Activated CD8-positive, alpha-beta memory T cell treated with anti-CD3 and anti-CD28 coated beads, Interleukin-2, amount 50 U/mL, for 1 hour (primary cell): ENCODE measurements around the gene MBIP.

Source experiments
- DNase-seq: peaks from one replicate; pipeline ENCODE4 v3.0.0-alpha.2; 2020; ENCODE audit errors: extremely low read depth

Gene MBIP

GRCh38 chr14:36264595-36264994 lies 55.8 kb downstream of the MBIP start:
- no peak for DNase-seq

- no peak for DNase-seq
These were observed 56.3 kb downstream of the MBIP start for GRCh38 chr14:36264107-36264506.

- no peak for DNase-seq
These were observed 59.3 kb downstream of the MBIP start for GRCh38 chr14:36260970-36261640.

GRCh38 chr14:36258241-36258640 lies 62.2 kb downstream of the MBIP start:
- DNase-seq = no peak

- no peak for DNase-seq
These were observed 64.2 kb downstream of the MBIP start for GRCh38 chr14:36256126-36256801.

- no peak for DNase-seq
These were observed 66.3 kb downstream of the MBIP start for GRCh38 chr14:36254020-36254624.
